ENCODE measurements around the gene KCNK18.

DNA sequence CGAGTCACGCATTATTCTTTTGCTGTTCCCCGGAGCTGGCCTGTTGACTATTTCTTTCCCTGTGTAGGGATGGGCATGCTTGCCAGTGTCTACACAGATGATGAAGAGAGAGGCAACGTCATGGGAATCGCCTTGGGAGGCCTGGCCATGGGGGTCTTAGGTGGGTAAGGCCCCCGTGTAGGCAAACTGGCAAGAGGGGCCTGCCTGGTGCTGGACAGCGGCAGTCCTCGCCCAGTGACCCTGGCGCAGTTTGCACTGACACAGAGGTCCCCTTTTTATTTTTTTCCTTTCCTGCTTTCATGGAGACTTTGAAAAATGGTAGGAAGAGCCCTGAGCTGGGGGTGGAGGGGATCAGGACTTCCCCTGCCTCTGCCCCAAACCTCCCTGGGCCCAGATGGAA lies 57.0 kb downstream of the KCNK18 start:
- TF ChIP-seq, protein P1, sequence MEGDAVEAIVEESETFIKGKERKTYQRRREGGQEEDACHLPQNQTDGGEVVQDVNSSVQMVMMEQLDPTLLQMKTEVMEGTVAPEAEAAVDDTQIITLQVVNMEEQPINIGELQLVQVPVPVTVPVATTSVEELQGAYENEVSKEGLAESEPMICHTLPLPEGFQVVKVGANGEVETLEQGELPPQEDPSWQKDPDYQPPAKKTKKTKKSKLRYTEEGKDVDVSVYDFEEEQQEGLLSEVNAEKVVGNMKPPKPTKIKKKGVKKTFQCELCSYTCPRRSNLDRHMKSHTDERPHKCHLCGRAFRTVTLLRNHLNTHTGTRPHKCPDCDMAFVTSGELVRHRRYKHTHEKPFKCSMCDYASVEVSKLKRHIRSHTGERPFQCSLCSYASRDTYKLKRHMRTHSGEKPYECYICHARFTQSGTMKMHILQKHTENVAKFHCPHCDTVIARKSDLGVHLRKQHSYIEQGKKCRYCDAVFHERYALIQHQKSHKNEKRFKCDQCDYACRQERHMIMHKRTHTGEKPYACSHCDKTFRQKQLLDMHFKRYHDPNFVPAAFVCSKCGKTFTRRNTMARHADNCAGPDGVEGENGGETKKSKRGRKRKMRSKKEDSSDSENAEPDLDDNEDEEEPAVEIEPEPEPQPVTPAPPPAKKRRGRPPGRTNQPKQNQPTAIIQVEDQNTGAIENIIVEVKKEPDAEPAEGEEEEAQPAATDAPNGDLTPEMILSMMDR (IDR thresholded peaks at IDR 0.05; ENCODE audit: control extremely low read depth in 1 of 3, insufficient read depth in 1 of 3, low read depth in 1 of 3, low read length in 3 of 3): no peak
- no peak for TF ChIP-seq CBX8 (IDR thresholded peaks at IDR 0.05; ENCODE audit: borderline replicate concordance, low read depth, low read length)
- TF ChIP-seq EZH2 (IDR thresholded peaks at IDR 0.05; ENCODE audit: low read depth, low read length, severe bottlenecking): no peak
- no peak for TF ChIP-seq POLR2A (IDR thresholded peaks at IDR 0.05; ENCODE audit: control extremely low read depth in 1 of 2, low read depth in 2 of 2, low read length in 2 of 2)
- no peak for TF ChIP-seq RNF2 (IDR thresholded peaks at IDR 0.05; ENCODE audit: borderline replicate concordance, low read depth, low read length, missing control alignments, poor library complexity, severe bottlenecking)
- no peak for TF ChIP-seq NANOG (IDR thresholded peaks at IDR 0.05; ENCODE audit: insufficient read depth, low read depth, low read length, poor library complexity, severe bottlenecking)

Measured in H1 (cell line).